ENCODE data around the gene ZNF433.

DNA sequence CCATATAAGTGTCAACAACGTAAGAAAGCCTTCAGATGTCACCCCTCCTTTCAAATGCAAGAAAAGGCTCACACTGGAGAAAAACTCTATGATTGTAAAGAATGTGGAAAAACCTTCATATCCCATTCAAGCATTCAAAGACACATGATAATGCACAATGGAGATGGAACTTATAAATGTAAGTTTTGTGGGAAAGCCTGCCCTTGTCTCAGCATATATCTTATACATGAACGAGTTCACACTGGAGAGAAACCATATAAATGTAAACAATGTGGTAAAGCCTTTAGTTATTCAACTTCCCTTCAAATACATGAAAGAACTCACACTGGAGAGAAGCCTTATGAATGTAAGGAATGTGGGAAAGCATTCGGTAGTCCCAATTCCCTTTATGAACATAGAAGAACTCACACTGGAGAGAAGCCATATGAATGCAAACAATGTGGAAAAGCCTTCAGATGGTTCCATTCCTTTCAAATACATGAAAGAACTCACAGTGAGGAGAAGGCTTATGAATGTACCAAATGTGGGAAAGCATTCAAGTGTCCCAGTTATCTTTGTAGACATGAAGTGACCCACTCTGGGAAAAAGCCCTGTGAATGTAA lies 40.2 kb upstream of the ZNF433 start:
- TF ChIP-seq REST (IDR thresholded peaks at IDR 0.05; ENCODE audit: unreplicated experiment): no peak
- TF ChIP-seq CTCF (conservative IDR thresholded peaks at IDR 0.05; ENCODE audit: low read depth in 2 of 2): no peak
- no peak for TF ChIP-seq POLR2AphosphoS5 (IDR thresholded peaks at IDR 0.05; ENCODE audit: low read depth)
- no peak for TF ChIP-seq EZH2phosphoT487 (IDR thresholded peaks at IDR 0.05; ENCODE audit: unreplicated experiment)
- TF ChIP-seq, protein P1, sequence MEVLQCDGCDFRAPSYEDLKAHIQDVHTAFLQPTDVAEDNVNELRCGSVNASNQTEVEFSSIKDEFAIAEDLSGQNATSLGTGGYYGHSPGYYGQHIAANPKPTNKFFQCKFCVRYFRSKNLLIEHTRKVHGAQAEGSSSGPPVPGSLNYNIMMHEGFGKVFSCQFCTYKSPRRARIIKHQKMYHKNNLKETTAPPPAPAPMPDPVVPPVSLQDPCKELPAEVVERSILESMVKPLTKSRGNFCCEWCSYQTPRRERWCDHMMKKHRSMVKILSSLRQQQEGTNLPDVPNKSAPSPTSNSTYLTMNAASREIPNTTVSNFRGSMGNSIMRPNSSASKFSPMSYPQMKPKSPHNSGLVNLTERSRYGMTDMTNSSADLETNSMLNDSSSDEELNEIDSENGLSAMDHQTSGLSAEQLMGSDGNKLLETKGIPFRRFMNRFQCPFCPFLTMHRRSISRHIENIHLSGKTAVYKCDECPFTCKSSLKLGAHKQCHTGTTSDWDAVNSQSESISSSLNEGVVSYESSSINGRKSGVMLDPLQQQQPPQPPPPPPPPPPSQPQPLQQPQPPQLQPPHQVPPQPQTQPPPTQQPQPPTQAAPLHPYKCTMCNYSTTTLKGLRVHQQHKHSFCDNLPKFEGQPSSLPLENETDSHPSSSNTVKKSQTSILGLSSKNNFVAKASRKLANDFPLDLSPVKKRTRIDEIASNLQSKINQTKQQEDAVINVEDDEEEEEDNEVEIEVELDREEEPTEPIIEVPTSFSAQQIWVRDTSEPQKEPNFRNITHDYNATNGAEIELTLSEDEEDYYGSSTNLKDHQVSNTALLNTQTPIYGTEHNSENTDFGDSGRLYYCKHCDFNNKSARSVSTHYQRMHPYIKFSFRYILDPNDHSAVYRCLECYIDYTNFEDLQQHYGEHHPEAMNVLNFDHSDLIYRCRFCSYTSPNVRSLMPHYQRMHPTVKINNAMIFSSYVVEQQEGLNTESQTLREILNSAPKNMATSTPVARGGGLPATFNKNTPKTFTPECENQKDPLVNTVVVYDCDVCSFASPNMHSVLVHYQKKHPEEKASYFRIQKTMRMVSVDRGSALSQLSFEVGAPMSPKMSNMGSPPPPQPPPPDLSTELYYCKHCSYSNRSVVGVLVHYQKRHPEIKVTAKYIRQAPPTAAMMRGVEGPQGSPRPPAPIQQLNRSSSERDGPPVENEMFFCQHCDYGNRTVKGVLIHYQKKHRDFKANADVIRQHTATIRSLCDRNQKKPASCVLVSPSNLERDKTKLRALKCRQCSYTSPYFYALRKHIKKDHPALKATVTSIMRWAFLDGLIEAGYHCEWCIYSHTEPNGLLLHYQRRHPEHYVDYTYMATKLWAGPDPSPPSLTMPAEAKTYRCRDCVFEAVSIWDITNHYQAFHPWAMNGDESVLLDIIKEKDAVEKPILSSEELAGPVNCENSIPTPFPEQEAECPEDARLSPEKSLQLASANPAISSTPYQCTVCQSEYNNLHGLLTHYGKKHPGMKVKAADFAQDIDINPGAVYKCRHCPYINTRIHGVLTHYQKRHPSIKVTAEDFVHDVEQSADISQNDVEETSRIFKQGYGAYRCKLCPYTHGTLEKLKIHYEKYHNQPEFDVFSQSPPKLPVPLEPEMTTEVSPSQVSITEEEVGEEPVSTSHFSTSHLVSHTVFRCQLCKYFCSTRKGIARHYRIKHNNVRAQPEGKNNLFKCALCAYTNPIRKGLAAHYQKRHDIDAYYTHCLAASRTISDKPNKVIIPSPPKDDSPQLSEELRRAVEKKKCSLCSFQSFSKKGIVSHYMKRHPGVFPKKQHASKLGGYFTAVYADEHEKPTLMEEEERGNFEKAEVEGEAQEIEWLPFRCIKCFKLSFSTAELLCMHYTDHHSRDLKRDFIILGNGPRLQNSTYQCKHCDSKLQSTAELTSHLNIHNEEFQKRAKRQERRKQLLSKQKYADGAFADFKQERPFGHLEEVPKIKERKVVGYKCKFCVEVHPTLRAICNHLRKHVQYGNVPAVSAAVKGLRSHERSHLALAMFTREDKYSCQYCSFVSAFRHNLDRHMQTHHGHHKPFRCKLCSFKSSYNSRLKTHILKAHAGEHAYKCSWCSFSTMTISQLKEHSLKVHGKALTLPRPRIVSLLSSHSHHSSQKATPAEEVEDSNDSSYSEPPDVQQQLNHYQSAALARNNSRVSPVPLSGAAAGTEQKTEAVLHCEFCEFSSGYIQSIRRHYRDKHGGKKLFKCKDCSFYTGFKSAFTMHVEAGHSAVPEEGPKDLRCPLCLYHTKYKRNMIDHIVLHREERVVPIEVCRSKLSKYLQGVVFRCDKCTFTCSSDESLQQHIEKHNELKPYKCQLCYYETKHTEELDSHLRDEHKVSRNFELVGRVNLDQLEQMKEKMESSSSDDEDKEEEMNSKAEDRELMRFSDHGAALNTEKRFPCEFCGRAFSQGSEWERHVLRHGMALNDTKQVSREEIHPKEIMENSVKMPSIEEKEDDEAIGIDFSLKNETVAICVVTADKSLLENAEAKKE (CRISPR knock-in tag; IDR thresholded peaks at IDR 0.05): no peak
- TF ChIP-seq EZH2 (IDR thresholded peaks at IDR 0.05; ENCODE audit: low read depth, unreplicated experiment): no peak
- TF ChIP-seq ETS1 (IDR thresholded peaks at IDR 0.05): no peak
- TF ChIP-seq ZNF114 (CRISPR knock-in tag; IDR thresholded peaks at IDR 0.05): no peak
- no peak for TF ChIP-seq CREB1 (CRISPR knock-in tag; IDR thresholded peaks at IDR 0.05; ENCODE audit: low read depth)
- TF ChIP-seq JUNB (IDR thresholded peaks at IDR 0.05; ENCODE audit: unreplicated experiment): no peak
- TF ChIP-seq NANOG (IDR thresholded peaks at IDR 0.05; ENCODE audit: borderline replicate concordance): no peak
- no peak for TF ChIP-seq ZNF331 (CRISPR knock-in tag; IDR thresholded peaks at IDR 0.05; ENCODE audit: low read depth)
- TF ChIP-seq STAT1 (IDR thresholded peaks at IDR 0.05; ENCODE audit: unreplicated experiment): no peak

Measured in GM23338 (cell line).